ENCODE measurements around the gene TMEM245.

DNA sequence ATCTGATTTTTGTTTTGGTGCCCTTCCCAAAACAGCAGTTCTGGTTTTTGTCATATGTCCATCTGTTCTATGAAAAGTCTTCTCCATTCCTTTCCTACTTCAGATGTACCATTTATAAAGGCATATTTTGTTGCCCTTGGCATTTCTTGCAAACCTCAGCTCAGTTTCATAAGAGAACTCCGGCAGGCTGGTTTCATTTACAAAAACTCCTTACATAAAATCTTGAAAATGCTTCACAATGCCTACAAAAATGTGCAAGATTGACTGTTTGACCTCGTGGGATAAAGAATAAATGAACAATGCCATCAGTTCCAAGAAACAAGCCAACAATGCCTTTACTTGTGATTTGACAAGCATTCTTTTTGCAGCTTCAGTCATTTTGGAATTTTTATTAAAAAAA, 67.3 kb downstream of the TMEM245 start:
- TF ChIP-seq CTCF (IDR thresholded peaks at IDR 0.05) = no peak
- no peak for TF ChIP-seq SMC3 (IDR thresholded peaks at IDR 0.05)
- no peak for TF ChIP-seq NR3C1 (IDR thresholded peaks at IDR 0.05)
- no peak for TF ChIP-seq POLR2A (IDR thresholded peaks at IDR 0.05; ENCODE audit: low read length)
